Measurements from ENCODE around the gene SEC14L6.

The SEC14L6 gene

DNA sequence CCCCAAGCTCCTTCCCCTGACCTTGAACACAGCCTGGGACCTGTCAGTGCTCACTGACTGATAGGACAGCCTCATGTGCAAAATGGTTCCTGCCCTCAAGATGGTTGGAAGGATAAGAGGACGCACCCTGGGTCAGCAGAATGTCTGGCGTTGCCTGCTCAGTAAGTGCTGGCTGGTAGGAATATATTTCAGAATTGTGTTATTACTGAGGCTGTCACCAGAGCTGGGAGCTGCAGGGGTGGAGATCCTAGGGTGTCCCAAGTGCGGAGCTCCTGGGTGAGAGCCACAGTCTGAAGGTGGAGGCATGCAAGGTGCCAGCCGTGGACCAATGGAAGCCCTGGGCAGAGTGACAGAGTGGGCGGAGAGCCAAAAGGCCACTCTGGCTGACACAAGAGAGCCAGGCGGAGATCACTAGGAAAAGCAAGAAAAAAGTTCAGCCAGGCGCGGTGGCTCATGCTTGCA lies 40.0 kb downstream of the SEC14L6 start:
- no peak overlapping the region for H3K4me2 ChIP-seq (ENCODE audit: low read length, poor library complexity, severe bottlenecking)
- H3K36me3 ChIP-seq (ENCODE audit: control insufficient read depth in 1 of 2, insufficient read depth in 2 of 2, low read depth in 1 of 2, low read length in 2 of 2) = no peaks in the 10 kb centered on the region
- no peak overlapping the region for H2BK5ac ChIP-seq (ENCODE audit: low read depth, low read length, poor library complexity, severe bottlenecking)

DNA sequence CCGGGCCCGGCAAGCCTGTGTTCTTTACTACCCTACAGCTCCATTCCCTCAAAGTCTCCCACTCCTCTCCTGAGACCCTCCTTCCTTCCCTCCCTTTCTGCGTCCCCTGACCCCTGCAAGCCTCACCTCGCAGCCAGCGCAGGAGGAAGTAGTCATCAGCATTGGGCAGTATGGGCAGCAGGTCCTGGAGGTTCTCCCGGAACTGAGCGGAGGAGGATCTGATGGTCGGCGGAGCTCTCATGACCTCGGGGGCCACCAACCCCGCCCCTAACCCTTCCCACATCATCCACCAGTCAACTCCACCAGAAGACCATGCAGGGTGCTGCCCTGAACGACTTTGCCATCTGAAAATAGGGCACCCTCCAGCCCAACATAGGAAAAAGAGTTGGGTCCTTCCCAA lies 43.0 kb downstream of the SEC14L6 start:
- Histone ChIP-seq H3K36me3 (ENCODE audit: control insufficient read depth in 1 of 2, insufficient read depth in 2 of 2, low read depth in 1 of 2, low read length in 2 of 2) (no peaks in the 10 kb centered on the region), H3K9ac (ENCODE audit: low read length) (no peak overlapping the region), H2AFZ (ENCODE audit: low read depth, low read length) (no peak overlapping the region), H3K79me1 (replicated peaks; ENCODE audit: low read length, poor library complexity, severe bottlenecking) (no peaks in the 10 kb centered on the region), H2BK120ac (ENCODE audit: low read depth, low read length) (no peak overlapping the region), H3K4me1 (ENCODE audit: control insufficient read depth, insufficient read depth, low read depth, low read length) (peaks cover 2% of the 10 kb centered on the region), H2AK5ac (ENCODE audit: low read length, severe bottlenecking) (no peak overlapping the region), H4K8ac (ENCODE audit: low read length) (no peak overlapping the region), H3K4ac (ENCODE audit: low read depth in 1 of 2, low read length in 2 of 2) (no peak overlapping the region), H2BK5ac (ENCODE audit: low read depth, low read length, poor library complexity, severe bottlenecking) (no peak overlapping the region), H3K4me3 (ENCODE audit: insufficient read depth in 1 of 2, low read depth in 1 of 2, low read length in 2 of 2) (no peak overlapping the region), H3K27me3 (ENCODE audit: control insufficient read depth in 1 of 2, insufficient read depth in 1 of 2, low read length in 2 of 2) (peaks cover 13 to 35% of the 10 kb centered on the region in 2 experiments), H3K9me3 (ENCODE audit: control insufficient read depth, low read length) (no peaks in the 10 kb centered on the region), H2BK12ac (ENCODE audit: low read length in 2 of 2) (no peak overlapping the region), H3K4me2 (ENCODE audit: low read length, poor library complexity, severe bottlenecking) (no peak overlapping the region), H4K91ac (ENCODE audit: low read length) (no peak overlapping the region), H3K23ac (ENCODE audit: low read length in 2 of 2) (no peak overlapping the region), H3K14ac (ENCODE audit: low read length in 2 of 2) (no peak overlapping the region), H3K18ac (ENCODE audit: low read depth in 1 of 2, low read length in 2 of 2) (no peak overlapping the region), H3K27ac (ENCODE audit: low read length, poor library complexity, severe bottlenecking) (no peak overlapping the region), H2BK15ac (ENCODE audit: low read depth, poor library complexity, severe bottlenecking) (no peak overlapping the region)
- DNase-seq = no peak
- 89% methylated on average over 12 of the region's 12 CpGs for WGBS

More for the DNA sequence above, 40.0 kb downstream of the SEC14L6 start:
- Histone ChIP-seq H2AFZ (ENCODE audit: low read depth, low read length) (no peak overlapping the region), H3K14ac (ENCODE audit: low read length in 2 of 2) (no peak overlapping the region), H3K23ac (ENCODE audit: low read length in 2 of 2) (no peak overlapping the region), H3K4me3 (ENCODE audit: insufficient read depth in 1 of 2, low read depth in 1 of 2, low read length in 2 of 2) (no peak overlapping the region), H2BK12ac (ENCODE audit: low read length in 2 of 2) (no peak overlapping the region), H2BK120ac (ENCODE audit: low read depth, low read length) (no peak overlapping the region), H3K27me3 (ENCODE audit: control insufficient read depth in 1 of 2, insufficient read depth in 1 of 2, low read length in 2 of 2) (peaks cover 13 to 36% of the 10 kb centered on the region in 2 experiments), H3K9ac (ENCODE audit: low read length) (no peak overlapping the region), H4K8ac (ENCODE audit: low read length) (no peak overlapping the region), H3K27ac (ENCODE audit: low read length, poor library complexity, severe bottlenecking) (no peak overlapping the region), H3K4ac (ENCODE audit: low read depth in 1 of 2, low read length in 2 of 2) (no peak overlapping the region), H3K4me1 (ENCODE audit: control insufficient read depth, insufficient read depth, low read depth, low read length) (peaks cover 2% of the 10 kb centered on the region), H2AK5ac (ENCODE audit: low read length, severe bottlenecking) (no peak overlapping the region), H2BK15ac (ENCODE audit: low read depth, poor library complexity, severe bottlenecking) (no peak overlapping the region), H3K9me3 (ENCODE audit: control insufficient read depth, low read length) (no peaks in the 10 kb centered on the region), H3K79me1 (replicated peaks; ENCODE audit: low read length, poor library complexity, severe bottlenecking) (no peaks in the 10 kb centered on the region), H4K91ac (ENCODE audit: low read length) (no peak overlapping the region), H3K18ac (ENCODE audit: low read depth in 1 of 2, low read length in 2 of 2) (no peak overlapping the region)
- WGBS = 94% methylated on average over 8 of the region's 8 CpGs
- DNase-seq = no peak

DNA sequence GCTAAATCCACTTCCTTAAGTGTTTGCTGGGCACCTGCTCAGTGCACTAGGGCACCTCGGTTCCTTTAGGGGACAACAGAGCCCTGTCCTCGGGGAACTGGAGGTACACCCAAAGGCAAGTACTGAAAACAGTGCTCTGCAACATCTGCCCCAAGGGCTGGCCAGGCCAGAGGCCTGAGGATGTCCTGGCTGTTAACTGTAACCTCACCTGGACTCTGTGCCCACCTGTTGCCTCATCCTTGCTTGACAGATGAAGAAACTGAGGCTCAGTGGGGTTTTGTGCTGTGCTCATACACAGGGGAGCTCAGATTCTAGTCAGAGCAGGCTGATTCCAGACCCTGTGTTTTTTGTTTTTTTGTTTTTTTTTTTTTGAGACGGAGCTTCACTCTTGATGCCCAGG lies 43.6 kb downstream of the SEC14L6 start:
- WGBS = 73% methylated on average over 3 of the region's 3 CpGs

DNA sequence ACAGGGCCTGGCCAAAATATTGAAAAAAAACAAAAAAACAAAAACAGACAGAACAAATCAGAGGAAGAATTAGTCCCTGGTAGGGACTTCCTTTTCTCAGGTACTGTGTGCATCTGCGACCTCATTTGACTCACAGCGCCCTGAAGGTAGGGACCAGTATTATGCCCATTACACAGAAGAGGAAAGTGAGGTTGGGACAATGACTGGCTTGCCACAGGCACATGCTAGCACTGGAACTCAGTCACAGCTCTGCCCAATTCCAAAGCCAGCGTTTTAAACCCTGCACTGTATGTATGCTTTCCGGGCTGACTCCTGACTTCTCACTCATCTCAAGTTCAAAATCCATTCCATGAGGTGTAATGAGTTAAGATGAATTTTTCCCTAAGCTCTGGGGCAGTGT lies 44.4 kb downstream of the SEC14L6 start:
- Histone ChIP-seq H2BK5ac (ENCODE audit: low read depth, low read length, poor library complexity, severe bottlenecking) (no peak overlapping the region), H3K23ac (ENCODE audit: low read length in 2 of 2) (no peak overlapping the region), H3K9ac (ENCODE audit: low read length) (no peak overlapping the region), H3K4me2 (ENCODE audit: low read length, poor library complexity, severe bottlenecking) (no peak overlapping the region), H2AK5ac (ENCODE audit: low read length, severe bottlenecking) (no peak overlapping the region), H3K27ac (ENCODE audit: low read length, poor library complexity, severe bottlenecking) (no peak overlapping the region), H2AFZ (ENCODE audit: low read depth, low read length) (no peak overlapping the region), H4K91ac (ENCODE audit: low read length) (no peak overlapping the region), H3K27me3 (ENCODE audit: control insufficient read depth in 1 of 2, insufficient read depth in 1 of 2, low read length in 2 of 2) (peaks cover 13 to 33% of the 10 kb centered on the region in 2 experiments), H3K4me3 (ENCODE audit: insufficient read depth in 1 of 2, low read depth in 1 of 2, low read length in 2 of 2) (no peak overlapping the region), H2BK15ac (ENCODE audit: low read depth, poor library complexity, severe bottlenecking) (no peak overlapping the region), H2BK12ac (ENCODE audit: low read length in 2 of 2) (no peak overlapping the region), H3K18ac (ENCODE audit: low read depth in 1 of 2, low read length in 2 of 2) (no peak overlapping the region), H3K4me1 (ENCODE audit: control insufficient read depth, insufficient read depth, low read depth, low read length) (peaks cover 2% of the 10 kb centered on the region), H3K79me1 (replicated peaks; ENCODE audit: low read length, poor library complexity, severe bottlenecking) (no peaks in the 10 kb centered on the region), H3K36me3 (ENCODE audit: control insufficient read depth in 1 of 2, insufficient read depth in 2 of 2, low read depth in 1 of 2, low read length in 2 of 2) (no peaks in the 10 kb centered on the region), H3K14ac (ENCODE audit: low read length in 2 of 2) (no peak overlapping the region), H3K4ac (ENCODE audit: low read depth in 1 of 2, low read length in 2 of 2) (no peak overlapping the region), H4K8ac (ENCODE audit: low read length) (no peak overlapping the region), H2BK120ac (ENCODE audit: low read depth, low read length) (no peak overlapping the region), H3K9me3 (ENCODE audit: control insufficient read depth, low read length) (no peaks in the 10 kb centered on the region)
- no peak for DNase-seq
- 81% methylated on average over 2 of the region's 4 CpGs for WGBS

More for the DNA sequence above, 43.6 kb downstream of the SEC14L6 start:
- Histone ChIP-seq H3K14ac (ENCODE audit: low read length in 2 of 2) (no peak overlapping the region), H3K4me1 (ENCODE audit: control insufficient read depth, insufficient read depth, low read depth, low read length) (peaks cover 2% of the 10 kb centered on the region), H3K4ac (ENCODE audit: low read depth in 1 of 2, low read length in 2 of 2) (no peak overlapping the region), H2BK15ac (ENCODE audit: low read depth, poor library complexity, severe bottlenecking) (no peak overlapping the region), H2AK5ac (ENCODE audit: low read length, severe bottlenecking) (no peak overlapping the region), H3K27ac (ENCODE audit: low read length, poor library complexity, severe bottlenecking) (no peak overlapping the region), H2BK12ac (ENCODE audit: low read length in 2 of 2) (no peak overlapping the region), H3K27me3 (ENCODE audit: control insufficient read depth in 1 of 2, insufficient read depth in 1 of 2, low read length in 2 of 2) (peaks cover 13 to 38% of the 10 kb centered on the region in 2 experiments), H4K8ac (ENCODE audit: low read length) (no peak overlapping the region), H3K4me2 (ENCODE audit: low read length, poor library complexity, severe bottlenecking) (no peak overlapping the region), H2AFZ (ENCODE audit: low read depth, low read length) (no peak overlapping the region), H3K9ac (ENCODE audit: low read length) (no peak overlapping the region), H2BK5ac (ENCODE audit: low read depth, low read length, poor library complexity, severe bottlenecking) (no peak overlapping the region), H3K23ac (ENCODE audit: low read length in 2 of 2) (no peak overlapping the region), H3K79me1 (replicated peaks; ENCODE audit: low read length, poor library complexity, severe bottlenecking) (no peaks in the 10 kb centered on the region), H2BK120ac (ENCODE audit: low read depth, low read length) (no peak overlapping the region), H3K18ac (ENCODE audit: low read depth in 1 of 2, low read length in 2 of 2) (no peak overlapping the region), H3K4me3 (ENCODE audit: insufficient read depth in 1 of 2, low read depth in 1 of 2, low read length in 2 of 2) (no peak overlapping the region), H3K36me3 (ENCODE audit: control insufficient read depth in 1 of 2, insufficient read depth in 2 of 2, low read depth in 1 of 2, low read length in 2 of 2) (no peaks in the 10 kb centered on the region), H3K9me3 (ENCODE audit: control insufficient read depth, low read length) (no peaks in the 10 kb centered on the region), H4K91ac (ENCODE audit: low read length) (no peak overlapping the region)
- no peak for DNase-seq
